PC-3 (cell line): ENCODE data around the gene MARK3. TPM values are rescaled to one million over a fixed set of nuclear protein-coding genes. Genes with fewer than 3 reads are reported as not detected.

Experiments used
- ATAC-seq: fragments of 200-7000 bp; cut with Tn5 transposase; 2 replicates; pipeline ENCODE4 v1.9.1; 2020; ENCODE audit warnings: mild to moderate bottlenecking, moderate library complexity
- BruUV-seq: library from RNA; stranded (reverse); fragments of 400-500 nt; replicated peaks from 2 replicates; lab custom pipeline; 2021; lab: Mats Ljungman, UMichigan
- CTCF ChIA-PET: fragments of 300-600 bp; sonication (Branson Sonifier 250); formaldehyde crosslinking; loops from one replicate; lab custom pipeline; 2022; ENCODE audit warnings: antibody characterized with exemption; lab: Charles Lee
- POLR2A ChIA-PET: fragments of 300-600 bp; sonication (Branson Sonifier 250); formaldehyde crosslinking; loops from one replicate; lab custom pipeline; 2022; ENCODE audit warnings: antibody characterized with exemption; ENCODE audit not compliant: unreplicated experiment; lab: Charles Lee
- DNase-seq: peaks from one replicate; pipeline ENCODE4 v3.0.0-alpha.2; 2015
- H2AFZ ChIP-seq: fragments of 300-600 bp; sonication (generic); 2 replicates; pipeline ENCODE4 v1.6.0; 2016; ENCODE audit warnings: antibody characterized with exemption, low read length
- H3F3A ChIP-seq: fragments of 300-600 bp; sonication (generic); one replicate; pipeline ENCODE4 v1.6.0; 2017; ENCODE audit warnings: antibody characterized with exemption, low read length, control low read depth, mild to moderate bottlenecking; ENCODE audit not compliant: unreplicated experiment
- H3K27ac ChIP-seq: fragments of 300-600 bp; sonication (generic); 2 replicates; pipeline ENCODE4 v1.5.1; 2016; ENCODE audit warnings: mild to moderate bottlenecking, low read length
- H3K27me3 ChIP-seq: fragments of 300-600 bp; sonication (generic); 2 replicates; pipeline ENCODE4 v1.6.1; 2016; ENCODE audit warnings: low read length, mixed read lengths
- H3K36me3 ChIP-seq: fragments of 300-600 bp; sonication (generic); 2 replicates; pipeline ENCODE4 v1.6.1; 2016; ENCODE audit warnings: low read depth, mixed run types, low read length, mixed read lengths
- H3K4me1 ChIP-seq: fragments of 300-600 bp; sonication (generic); 2 replicates; pipeline ENCODE4 v1.5.1; 2016; ENCODE audit warnings: low read length; ENCODE audit not compliant: insufficient read depth
- H3K4me2 ChIP-seq: fragments of 300-600 bp; sonication (generic); 2 replicates; pipeline ENCODE4 v1.6.0; 2016; ENCODE audit warnings: low read length
- H3K4me3 ChIP-seq: fragments of 300-600 bp; sonication (generic); 2 replicates; pipeline ENCODE4 v1.5.1; 2016; ENCODE audit warnings: mild to moderate bottlenecking, low read length, mixed read lengths
- H3K79me2 ChIP-seq: fragments of 300-600 bp; sonication (generic); 2 replicates; pipeline ENCODE4 v1.6.1; 2017; ENCODE audit warnings: low read length, mixed read lengths
- H3K9ac ChIP-seq: fragments of 300-600 bp; sonication (generic); 2 replicates; pipeline ENCODE4 v1.6.0; 2016; ENCODE audit warnings: mild to moderate bottlenecking, low read length
- H3K9me2 ChIP-seq: fragments of 300-600 bp; sonication (generic); replicated peaks from 2 replicates; pipeline ENCODE4 v1.6.1; 2016; ENCODE audit warnings: mixed run types, low read length, mixed read lengths
- H3K9me3 ChIP-seq: fragments of 300-600 bp; sonication (generic); 2 replicates; pipeline ENCODE4 v1.6.1; 2016; ENCODE audit warnings: low read length, mixed read lengths
- H4K20me1 ChIP-seq: fragments of 300-600 bp; sonication (generic); 2 replicates; pipeline ENCODE4 v1.6.1; 2016; ENCODE audit warnings: low read length, mixed read lengths
- EZH2 ChIP-seq: fragments of 300-600 bp; sonication (generic); IDR thresholded peaks from one replicate; pipeline ENCODE4 v1.6.1; 2017; ENCODE audit warnings: antibody characterized with exemption, mild to moderate bottlenecking, low read length; ENCODE audit not compliant: unreplicated experiment
- EZH2phosphoT487 ChIP-seq: fragments of 300-600 bp; sonication (generic); IDR thresholded peaks from 2 replicates; pipeline ENCODE4 v1.6.1; 2018; ENCODE audit warnings: mild to moderate bottlenecking, antibody characterized with exemption, low read length, borderline replicate concordance
- intact Hi-C: fragments of 100-400 bp; cut with micrococcal nuclease; formaldehyde crosslinking; loops from 2 replicates; pipeline ENCODE4 v1.9.0; 2023
- total RNA-seq: library from RNA; depleted of rRNA; stranded (reverse); fragments of >200 nt; gene quantifications from 2 replicates; pipeline ENCODE4 v1.2.3, GENCODE V29; 2014
- TF ChIP-seq, protein P1 (sequence below): fragments of 300-600 bp; sonication (generic); conservative IDR thresholded peaks from 2 replicates; pipeline ENCODE4 v1.5.1; 2017; ENCODE audit warnings: antibody characterized with exemption, low read depth, mild to moderate bottlenecking, low read length

MARK3 gene
- total RNA-seq, 1 experiment from 2014 or later = 69.9 TPM

DNA sequence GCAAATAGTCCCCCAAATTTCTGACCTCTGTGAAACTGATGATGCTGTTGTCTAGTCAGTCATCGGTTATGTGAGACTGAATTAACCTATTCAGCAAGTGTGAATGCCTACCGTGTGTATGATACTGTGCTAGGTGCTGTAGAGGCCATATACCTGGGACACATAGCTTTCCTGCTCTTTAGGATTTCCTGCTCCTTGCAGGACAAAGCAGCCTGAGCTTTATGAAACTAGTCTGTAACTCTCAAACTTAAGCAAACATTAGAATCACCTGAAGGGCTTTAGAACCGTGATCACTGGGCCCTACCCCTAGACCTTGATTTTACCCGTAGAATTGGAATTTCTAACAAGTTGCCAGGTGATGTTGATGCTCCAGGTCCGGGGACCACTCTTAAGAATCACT, 6.9 kb downstream of the MARK3 start:
- ChIA-PET POLR2A (no interaction called here), CTCF (interaction anchor here (0.6 to 2.0 kb wide), 2 partner anchors 19 to 47 kb away, joined by 3 to 8 read pairs; no protein-coding TSS in a partner anchor)
- H3K27ac ChIP-seq = no peak overlapping the region
- no peak overlapping the region for H3K4me3 ChIP-seq
- peaks cover 41% of the 10 kb centered on the region for H3K4me1 ChIP-seq
- H3K27me3 ChIP-seq = no peaks in the 10 kb centered on the region
- peaks cover 8% of the 10 kb centered on the region for H3F3A ChIP-seq
- no peak overlapping the region for H3K9ac ChIP-seq
- H3K9me3 ChIP-seq = no peaks in the 10 kb centered on the region
- H4K20me1 ChIP-seq = peaks cover 74% of the 10 kb centered on the region
- intact Hi-C loops = no loop called here
- H3K9me2 ChIP-seq = no peaks in the 10 kb centered on the region
- DNase-seq (no peak), ATAC-seq (no peak)
- H3K4me2 ChIP-seq = no peak overlapping the region
- no peak overlapping the region for H2AFZ ChIP-seq
- TF ChIP-seq, protein P1, sequence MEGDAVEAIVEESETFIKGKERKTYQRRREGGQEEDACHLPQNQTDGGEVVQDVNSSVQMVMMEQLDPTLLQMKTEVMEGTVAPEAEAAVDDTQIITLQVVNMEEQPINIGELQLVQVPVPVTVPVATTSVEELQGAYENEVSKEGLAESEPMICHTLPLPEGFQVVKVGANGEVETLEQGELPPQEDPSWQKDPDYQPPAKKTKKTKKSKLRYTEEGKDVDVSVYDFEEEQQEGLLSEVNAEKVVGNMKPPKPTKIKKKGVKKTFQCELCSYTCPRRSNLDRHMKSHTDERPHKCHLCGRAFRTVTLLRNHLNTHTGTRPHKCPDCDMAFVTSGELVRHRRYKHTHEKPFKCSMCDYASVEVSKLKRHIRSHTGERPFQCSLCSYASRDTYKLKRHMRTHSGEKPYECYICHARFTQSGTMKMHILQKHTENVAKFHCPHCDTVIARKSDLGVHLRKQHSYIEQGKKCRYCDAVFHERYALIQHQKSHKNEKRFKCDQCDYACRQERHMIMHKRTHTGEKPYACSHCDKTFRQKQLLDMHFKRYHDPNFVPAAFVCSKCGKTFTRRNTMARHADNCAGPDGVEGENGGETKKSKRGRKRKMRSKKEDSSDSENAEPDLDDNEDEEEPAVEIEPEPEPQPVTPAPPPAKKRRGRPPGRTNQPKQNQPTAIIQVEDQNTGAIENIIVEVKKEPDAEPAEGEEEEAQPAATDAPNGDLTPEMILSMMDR = no peak
- TF ChIP-seq EZH2phosphoT487 = no peak
- TF ChIP-seq EZH2 = no peak
- H3K36me3 ChIP-seq = no peaks in the 10 kb centered on the region
- no TSS peak for BruUV-seq
- peaks cover 99% of the 10 kb centered on the region for H3K79me2 ChIP-seq

GRCh38 chr14:103392572-103392971, 7.4 kb downstream of the MARK3 start:
- Histone ChIP-seq H3K27ac (no peak overlapping the region), H2AFZ (no peak overlapping the region), H3K36me3 (no peaks in the 10 kb centered on the region), H4K20me1 (peaks cover 73% of the 10 kb centered on the region), H3K9ac (no peak overlapping the region), H3F3A (peaks cover 8% of the 10 kb centered on the region), H3K4me1 (peaks cover 40% of the 10 kb centered on the region), H3K9me3 (no peaks in the 10 kb centered on the region), H3K4me3 (no peak overlapping the region), H3K9me2 (no peaks in the 10 kb centered on the region), H3K79me2 (peaks cover 99% of the 10 kb centered on the region), H3K4me2 (no peak overlapping the region), H3K27me3 (no peaks in the 10 kb centered on the region)
- CTCF ChIA-PET = interaction anchor here (0.6 kb wide), 1 partner anchor 20 kb away, joined by 3 read pairs; no protein-coding TSS in a partner anchor
- TF ChIP-seq EZH2phosphoT487 (no peak), EZH2 (no peak)
- TF ChIP-seq, protein P1 = no peak
- DNase-seq (no peak), ATAC-seq (no peak)
- intact Hi-C loops = no loop called here
- BruUV-seq = no TSS peak
- POLR2A ChIA-PET = no interaction called here

- ATAC-seq (no peak), DNase-seq (no peak)
- ChIA-PET POLR2A (no interaction called here), CTCF (no interaction called here)
- Histone ChIP-seq H3K4me2 (no peak overlapping the region), H3K4me3 (no peak overlapping the region), H3K27ac (no peak overlapping the region), H2AFZ (no peak overlapping the region), H3K9me3 (no peaks in the 10 kb centered on the region), H3F3A (peaks cover 8% of the 10 kb centered on the region), H3K27me3 (no peaks in the 10 kb centered on the region), H3K4me1 (peaks cover 38% of the 10 kb centered on the region), H3K9me2 (no peaks in the 10 kb centered on the region), H3K9ac (no peak overlapping the region), H3K36me3 (no peaks in the 10 kb centered on the region), H4K20me1 (peaks cover 73% of the 10 kb centered on the region), H3K79me2 (peaks cover 99% of the 10 kb centered on the region)
- intact Hi-C loops = no loop called here
- BruUV-seq = no TSS peak
- TF ChIP-seq EZH2 = no peak
- TF ChIP-seq, protein P1 = no peak
- TF ChIP-seq EZH2phosphoT487 = no peak
Observed at GRCh38 chr14:103393070-103393469, 7.9 kb downstream of the MARK3 start.
